ENCODE measurements around the gene MAN1C1.

MAN1C1 gene

GRCh38 chr1:25689686-25690381 is 73.2 kb downstream of the MAN1C1 start:
- H3K27ac ChIP-seq: no peak overlapping the region
- no peak for TF ChIP-seq ZFX (IDR thresholded peaks at IDR 0.05)
- no peak for TF ChIP-seq CTCF (conservative IDR thresholded peaks at IDR 0.05)

- TF ChIP-seq ZFX (IDR thresholded peaks at IDR 0.05) (no peak), CTCF (conservative IDR thresholded peaks at IDR 0.05) (no peak)
- no peak overlapping the region for H3K27ac ChIP-seq
These were observed 73.9 kb downstream of the MAN1C1 start for GRCh38 chr1:25690396-25690956.

GRCh38 chr1:25691211-25691610 is 74.6 kb downstream of the MAN1C1 start:
- H3K27ac ChIP-seq: no peak overlapping the region
- TF ChIP-seq ZFX (IDR thresholded peaks at IDR 0.05): no peak
- TF ChIP-seq CTCF (conservative IDR thresholded peaks at IDR 0.05): no peak

DNA sequence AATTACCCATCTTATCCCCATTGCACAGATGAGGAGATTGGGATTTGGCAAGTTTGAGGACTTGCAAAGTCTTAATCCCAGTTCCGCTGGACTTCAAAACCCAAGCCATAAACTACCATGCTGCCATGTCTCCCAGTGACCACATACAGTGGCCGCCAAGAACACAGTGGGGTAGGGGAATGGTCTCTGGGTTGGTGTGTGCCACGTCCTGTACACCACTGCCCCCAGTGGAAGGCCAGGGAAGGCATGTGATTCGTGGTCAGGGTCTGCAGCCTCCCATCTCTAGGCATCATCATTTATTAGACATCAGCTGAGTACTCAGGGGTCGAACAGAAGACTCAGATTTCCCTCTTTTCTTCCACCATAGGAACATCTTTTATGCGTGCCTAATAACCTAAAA is 76.0 kb downstream of the MAN1C1 start:
- H3K27ac ChIP-seq: no peak overlapping the region
- TF ChIP-seq ZFX (IDR thresholded peaks at IDR 0.05): no peak
- peak; percentile 46 for TF ChIP-seq CTCF (conservative IDR thresholded peaks at IDR 0.05)

DNA sequence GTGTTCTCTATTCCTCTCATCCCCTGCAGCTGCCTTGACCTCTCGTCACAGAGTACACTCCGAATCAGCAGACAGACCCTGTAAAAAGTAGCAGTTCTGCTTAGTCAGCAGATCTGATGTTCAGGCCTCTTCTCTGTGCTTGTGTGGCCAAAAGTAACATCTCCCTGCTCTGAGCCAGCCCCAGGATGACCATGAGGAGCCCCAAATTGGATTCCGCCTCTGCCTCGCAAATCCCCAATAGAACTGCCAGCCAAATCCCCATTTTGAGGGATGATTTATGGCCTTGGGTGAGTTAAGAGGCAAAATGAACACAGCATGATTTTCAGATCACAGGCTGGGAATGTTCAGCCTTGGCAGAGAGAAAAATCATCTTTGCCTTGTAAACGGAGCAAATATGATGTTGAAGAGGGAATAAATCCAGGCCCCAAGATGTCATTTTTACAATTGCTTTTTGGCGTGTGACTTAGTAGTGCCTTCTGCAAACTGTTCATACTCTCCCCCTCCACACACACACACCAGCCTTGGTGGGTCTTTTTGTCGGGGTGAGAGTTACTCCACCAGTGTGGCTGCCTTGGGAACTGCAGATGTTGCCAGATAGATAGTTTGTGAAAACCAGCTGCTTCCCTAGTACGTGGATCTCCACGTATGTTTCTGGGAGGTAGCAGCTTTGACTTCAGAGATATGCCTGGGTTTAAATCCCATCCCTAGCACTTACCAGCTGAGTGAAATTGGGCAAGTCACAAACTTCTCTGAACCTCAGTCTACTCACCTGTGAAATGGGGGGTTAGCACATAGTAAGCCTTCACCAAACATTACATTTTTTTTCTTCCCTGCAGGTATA is 77.8 kb downstream of the MAN1C1 start:
- no peak overlapping the region for H3K27ac ChIP-seq
- no peak for TF ChIP-seq CTCF (conservative IDR thresholded peaks at IDR 0.05)
- TF ChIP-seq ZFX (IDR thresholded peaks at IDR 0.05): no peak

GRCh38 chr1:25695090-25695770 is 78.6 kb downstream of the MAN1C1 start:
- H3K27ac ChIP-seq: no peak overlapping the region

More at GRCh38 chr1:25695090-25695770, 78.6 kb downstream of the MAN1C1 start:
- TF ChIP-seq CTCF (conservative IDR thresholded peaks at IDR 0.05): no peak
- TF ChIP-seq ZFX (IDR thresholded peaks at IDR 0.05): no peak

Data from C4-2B (cell line).